OCI-LY1 (cell line): ENCODE results near the gene CDK18.
A peak's percentile ranks its signal among the peaks of the same experiment; 100 is the strongest.

ENCODE experiments used
- EZH2 ChIP-seq: fragments of 200-600 bp; sonication (generic), shearing (Covaris generic); IDR thresholded peaks from 2 replicates; pipeline ENCODE4 v1.8.0; 2017; ENCODE audit warnings: borderline replicate concordance, mixed run types, mild to moderate bottlenecking, antibody characterized with exemption, low read length, moderate library complexity, mixed read lengths
- TF ChIP-seq, protein P1 (sequence below): fragments of 200-600 bp; sonication (generic), shearing (Covaris generic); IDR thresholded peaks from 2 replicates; pipeline ENCODE4 v1.5.1; 2017; ENCODE audit warnings: mild to moderate bottlenecking, antibody characterized with exemption, low read length, moderate library complexity, mixed read lengths

DNA sequence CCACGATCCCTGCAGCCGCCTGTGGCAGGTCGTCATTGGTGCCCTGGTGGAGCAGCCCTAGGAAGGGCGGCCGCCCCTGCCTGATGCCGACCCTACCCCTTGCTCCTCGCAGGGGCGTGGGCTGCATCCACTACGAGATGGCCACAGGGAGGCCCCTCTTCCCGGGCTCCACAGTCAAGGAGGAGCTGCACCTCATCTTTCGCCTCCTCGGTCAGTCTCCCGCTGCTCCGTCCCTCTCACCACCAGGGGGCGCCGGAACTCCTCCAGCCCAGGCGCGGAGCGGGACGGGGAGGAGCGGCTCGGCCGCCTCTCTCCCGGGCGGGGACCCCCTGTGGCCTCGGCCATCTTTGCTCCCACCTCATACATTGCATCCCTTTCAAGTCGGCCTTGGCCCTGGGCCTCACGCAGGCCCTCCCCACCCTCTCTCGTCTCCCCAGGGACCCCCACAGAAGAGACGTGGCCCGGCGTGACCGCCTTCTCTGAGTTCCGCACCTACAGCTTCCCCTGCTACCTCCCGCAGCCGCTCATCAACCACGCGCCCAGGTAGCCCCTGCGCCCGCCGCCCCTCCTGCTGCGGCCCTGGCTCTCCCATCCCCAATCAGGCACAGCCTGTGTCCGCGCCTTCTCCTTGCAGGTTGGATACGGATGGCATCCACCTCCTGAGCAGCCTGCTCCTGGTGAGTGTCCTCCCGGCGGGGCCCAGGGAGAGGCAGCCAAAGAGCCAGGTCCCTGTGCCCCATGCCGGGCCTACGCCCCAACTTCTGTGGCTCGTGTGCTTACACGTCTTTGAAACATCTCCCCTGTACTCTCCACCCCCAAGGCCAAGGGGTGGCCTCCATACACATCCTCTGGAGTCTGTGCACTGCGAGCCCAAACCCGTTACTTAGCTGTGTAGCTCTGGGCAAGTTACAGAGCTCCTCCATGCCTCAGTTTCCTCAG, 24.7 kb downstream of the CDK18 start:
- TF ChIP-seq, protein P1, sequence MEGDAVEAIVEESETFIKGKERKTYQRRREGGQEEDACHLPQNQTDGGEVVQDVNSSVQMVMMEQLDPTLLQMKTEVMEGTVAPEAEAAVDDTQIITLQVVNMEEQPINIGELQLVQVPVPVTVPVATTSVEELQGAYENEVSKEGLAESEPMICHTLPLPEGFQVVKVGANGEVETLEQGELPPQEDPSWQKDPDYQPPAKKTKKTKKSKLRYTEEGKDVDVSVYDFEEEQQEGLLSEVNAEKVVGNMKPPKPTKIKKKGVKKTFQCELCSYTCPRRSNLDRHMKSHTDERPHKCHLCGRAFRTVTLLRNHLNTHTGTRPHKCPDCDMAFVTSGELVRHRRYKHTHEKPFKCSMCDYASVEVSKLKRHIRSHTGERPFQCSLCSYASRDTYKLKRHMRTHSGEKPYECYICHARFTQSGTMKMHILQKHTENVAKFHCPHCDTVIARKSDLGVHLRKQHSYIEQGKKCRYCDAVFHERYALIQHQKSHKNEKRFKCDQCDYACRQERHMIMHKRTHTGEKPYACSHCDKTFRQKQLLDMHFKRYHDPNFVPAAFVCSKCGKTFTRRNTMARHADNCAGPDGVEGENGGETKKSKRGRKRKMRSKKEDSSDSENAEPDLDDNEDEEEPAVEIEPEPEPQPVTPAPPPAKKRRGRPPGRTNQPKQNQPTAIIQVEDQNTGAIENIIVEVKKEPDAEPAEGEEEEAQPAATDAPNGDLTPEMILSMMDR: peak; percentile 83
- no peak for TF ChIP-seq EZH2
